Fibroblast of lung (primary cell): ENCODE measurements around the gene ARGLU1. TPM values are rescaled to one million over a fixed set of nuclear protein-coding genes. Genes with fewer than 3 reads are reported as not detected.

Experiments used
- DNase-seq, 2 donors: peaks; one replicate each; pipeline versions ENCODE4 v3.0.0 to v3.0.0-alpha.2; 2010; ENCODE audit warnings: low read depth in 2 of 2
- H2AFZ ChIP-seq: 2 replicates; pipeline ENCODE4 v1.5.1; 2012; ENCODE audit warnings: low read length, control low read depth, inconsistent platforms
- H3K27ac ChIP-seq: 2 replicates; pipeline ENCODE4 v1.5.1; 2011; ENCODE audit warnings: low read length, control low read depth; ENCODE audit not compliant: insufficient read depth
- H3K27me3 ChIP-seq: 2 replicates; pipeline ENCODE4 v1.5.1; 2011; ENCODE audit warnings: mild to moderate bottlenecking, low read length; ENCODE audit not compliant: control insufficient read depth, insufficient read depth
- H3K36me3 ChIP-seq: 2 replicates; pipeline ENCODE4 v1.5.1; 2011; ENCODE audit warnings: low read length; ENCODE audit not compliant: control insufficient read depth, insufficient read depth
- H3K4me1 ChIP-seq: 2 replicates; pipeline ENCODE4 v1.5.1; 2011; ENCODE audit warnings: low read length; ENCODE audit not compliant: control insufficient read depth, insufficient read depth; ENCODE audit errors: extremely low read depth
- H3K4me2 ChIP-seq: 2 replicates; pipeline ENCODE4 v1.5.1; 2011; ENCODE audit warnings: low read length, control low read depth; ENCODE audit not compliant: insufficient read depth; ENCODE audit errors: extremely low read depth
- H3K4me3 ChIP-seq, 4 experiments: fragments of 200-600 bp in 1 of 4; sonication (generic) in 1 of 4; replicated peaks in 1 of 4; 2 replicates each; pipeline ENCODE4 v1.5.1; 2011 to 2016; ENCODE audit warnings: low read length in 4 of 4, low read depth in 3 of 4, mild to moderate bottlenecking in 3 of 4, control low read depth in 2 of 4, inconsistent platforms in 1 of 4, mixed read lengths in 1 of 4; ENCODE audit not compliant: insufficient read depth in 1 of 4; ENCODE audit errors: control extremely low read depth in 1 of 4
- H3K79me2 ChIP-seq: 2 replicates; pipeline ENCODE4 v1.5.1; 2012; ENCODE audit warnings: mild to moderate bottlenecking, low read length, inconsistent platforms; ENCODE audit not compliant: control insufficient read depth, insufficient read depth
- H3K9ac ChIP-seq: 2 replicates; pipeline ENCODE4 v1.5.1; 2011; ENCODE audit warnings: mild to moderate bottlenecking, low read length, control low read depth; ENCODE audit not compliant: insufficient read depth
- H3K9me3 ChIP-seq: 2 replicates; pipeline ENCODE4 v1.5.1; 2012; ENCODE audit warnings: low read depth, low read length; ENCODE audit not compliant: control insufficient read depth, insufficient read depth
- H4K20me1 ChIP-seq: 2 replicates; pipeline ENCODE4 v1.5.1; 2011; ENCODE audit warnings: low read length; ENCODE audit not compliant: control insufficient read depth, insufficient read depth; ENCODE audit errors: extremely low read depth
- EZH2 ChIP-seq: IDR thresholded peaks from 2 replicates; pipeline ENCODE4 v1.5.1; 2012; ENCODE audit warnings: low read length, control low read depth, mild to moderate bottlenecking; ENCODE audit errors: missing control alignments
- polyA plus RNA-seq, 2 donors: library from polyadenylated mRNA; depleted of rRNA in 1 of 2; stranded (reverse) in 1 of 2; unstranded in 1 of 2; fragments of >200 nt; gene quantifications; 2 replicates each; pipeline ENCODE4 v1.2.1, GENCODE V29; 2011 to 2012; ENCODE audit warnings: missing spikeins in 1 of 2
- total RNA-seq: library from RNA; depleted of rRNA; stranded (reverse); fragments of >200 nt; gene quantifications from 2 replicates; pipeline ENCODE4 v1.2.1, GENCODE V29; 2014
- TF ChIP-seq, protein P1 (sequence below), 2 donors: IDR thresholded peaks in 1 of 2; conservative IDR thresholded peaks in 1 of 2; 1 replicate in 1 of 2; 2 replicates in 1 of 2; pipeline ENCODE4 v1.5.1; 2011 to 2012; ENCODE audit warnings: low read length in 2 of 2, control low read depth in 1 of 2, inconsistent platforms in 1 of 2, low read depth in 1 of 2, mild to moderate bottlenecking in 1 of 2

The ARGLU1 gene
- total and polyA plus RNA-seq, 2 donors (not counting 1 experiment from before 2014, with no cell fraction given), result 45.4 to 45.6 TPM

DNA sequence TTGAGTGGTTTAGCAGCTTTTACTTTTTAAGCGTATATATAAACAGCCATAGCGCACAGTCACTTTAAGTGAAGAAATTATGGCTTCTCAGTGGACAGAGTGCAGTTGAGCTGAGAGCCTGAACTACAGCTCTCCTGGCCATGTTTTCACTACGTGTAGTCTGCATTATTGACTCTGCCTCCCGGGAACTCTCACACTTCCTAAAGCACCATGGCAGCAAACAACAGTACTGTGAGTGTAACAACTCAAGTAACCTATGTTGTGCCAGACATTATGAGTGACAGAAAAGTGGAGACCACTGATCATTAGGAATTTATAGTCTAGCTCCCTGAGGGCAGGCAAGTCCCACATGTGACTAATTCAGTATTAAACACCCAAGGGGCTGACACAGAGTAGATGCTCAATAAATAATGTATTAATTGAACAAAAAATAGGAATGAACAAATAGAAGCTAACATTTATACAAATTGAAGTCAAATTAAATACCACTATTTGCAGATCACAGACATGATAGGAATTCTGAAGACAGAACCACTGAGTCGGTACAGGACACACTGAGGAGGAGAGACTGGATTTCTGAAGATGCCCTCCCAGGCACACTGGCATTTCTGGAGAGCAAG lies 52.2 kb downstream of the ARGLU1 start:
- no peak overlapping the region for H3K4me3 ChIP-seq
- H3K4me2 ChIP-seq, result no peak overlapping the region
- H3K9ac ChIP-seq, result no peak overlapping the region
- no peak for TF ChIP-seq EZH2
- TF ChIP-seq, protein P1, sequence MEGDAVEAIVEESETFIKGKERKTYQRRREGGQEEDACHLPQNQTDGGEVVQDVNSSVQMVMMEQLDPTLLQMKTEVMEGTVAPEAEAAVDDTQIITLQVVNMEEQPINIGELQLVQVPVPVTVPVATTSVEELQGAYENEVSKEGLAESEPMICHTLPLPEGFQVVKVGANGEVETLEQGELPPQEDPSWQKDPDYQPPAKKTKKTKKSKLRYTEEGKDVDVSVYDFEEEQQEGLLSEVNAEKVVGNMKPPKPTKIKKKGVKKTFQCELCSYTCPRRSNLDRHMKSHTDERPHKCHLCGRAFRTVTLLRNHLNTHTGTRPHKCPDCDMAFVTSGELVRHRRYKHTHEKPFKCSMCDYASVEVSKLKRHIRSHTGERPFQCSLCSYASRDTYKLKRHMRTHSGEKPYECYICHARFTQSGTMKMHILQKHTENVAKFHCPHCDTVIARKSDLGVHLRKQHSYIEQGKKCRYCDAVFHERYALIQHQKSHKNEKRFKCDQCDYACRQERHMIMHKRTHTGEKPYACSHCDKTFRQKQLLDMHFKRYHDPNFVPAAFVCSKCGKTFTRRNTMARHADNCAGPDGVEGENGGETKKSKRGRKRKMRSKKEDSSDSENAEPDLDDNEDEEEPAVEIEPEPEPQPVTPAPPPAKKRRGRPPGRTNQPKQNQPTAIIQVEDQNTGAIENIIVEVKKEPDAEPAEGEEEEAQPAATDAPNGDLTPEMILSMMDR (conservative IDR thresholded peaks at IDR 0.05 in 1 of 2, IDR thresholded peaks at IDR 0.05 in 1 of 2; ENCODE audit: low read depth in 1 of 2, low read length in 2 of 2), result no peak
- H3K79me2 ChIP-seq, result peaks cover 13% of the 10 kb centered on the region
- no peaks in the 10 kb centered on the region for H3K27me3 ChIP-seq
- H3K4me1 ChIP-seq, result no peaks in the 10 kb centered on the region
- H3K27ac ChIP-seq, result no peak overlapping the region
- H2AFZ ChIP-seq, result no peak overlapping the region
- H3K9me3 ChIP-seq, result no peaks in the 10 kb centered on the region
- peaks cover 2% of the 10 kb centered on the region for H3K36me3 ChIP-seq
- DNase-seq, result no peak
- H4K20me1 ChIP-seq, result no peaks in the 10 kb centered on the region

DNA sequence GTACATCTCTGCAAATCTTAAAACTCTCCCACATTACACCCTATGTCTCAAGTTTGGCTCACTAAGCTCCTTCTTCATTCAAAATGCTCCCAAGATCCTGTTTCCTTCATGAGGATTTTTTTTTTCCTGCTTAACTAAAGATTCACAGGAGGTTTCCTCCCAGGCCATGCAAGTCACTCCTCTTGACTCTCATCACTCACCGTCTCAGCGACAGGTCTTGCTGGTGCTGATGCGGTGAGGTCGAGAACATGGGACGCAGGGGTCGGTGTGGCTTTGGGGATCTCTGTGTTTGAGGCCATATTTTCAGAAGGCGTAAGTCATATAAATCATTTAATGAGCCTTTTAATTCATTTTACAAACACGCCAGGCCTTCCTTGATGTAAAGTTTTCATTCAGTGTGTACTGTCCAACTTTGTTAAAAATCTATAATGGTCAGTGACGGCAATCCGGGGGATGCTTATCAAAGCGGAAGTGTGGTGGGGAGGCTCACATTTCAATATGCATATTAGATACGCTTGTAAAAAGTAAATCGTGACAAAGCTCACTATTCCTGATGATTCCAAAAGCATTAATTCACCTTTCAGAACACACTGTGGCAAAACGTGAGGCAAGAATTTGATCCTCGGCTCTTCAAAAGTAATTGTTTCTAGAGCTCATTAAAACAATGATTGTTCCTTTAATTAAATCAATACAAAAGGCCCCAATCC lies 52.9 kb downstream of the ARGLU1 start:
- TF ChIP-seq, protein P1 (conservative IDR thresholded peaks at IDR 0.05 in 1 of 2, IDR thresholded peaks at IDR 0.05 in 1 of 2; ENCODE audit: low read depth in 1 of 2, low read length in 2 of 2), result no peak
- no peak for TF ChIP-seq EZH2
- Histone ChIP-seq H3K36me3 (peaks cover 4% of the 10 kb centered on the region), H3K27ac (no peak overlapping the region), H3K9ac (no peak overlapping the region), H3K9me3 (no peaks in the 10 kb centered on the region), H4K20me1 (no peaks in the 10 kb centered on the region), H3K4me3 (no peak overlapping the region), H3K27me3 (no peaks in the 10 kb centered on the region), H2AFZ (no peak overlapping the region), H3K4me1 (no peaks in the 10 kb centered on the region), H3K79me2 (peaks cover 13% of the 10 kb centered on the region), H3K4me2 (no peak overlapping the region)
- DNase-seq, result no peak

DNA sequence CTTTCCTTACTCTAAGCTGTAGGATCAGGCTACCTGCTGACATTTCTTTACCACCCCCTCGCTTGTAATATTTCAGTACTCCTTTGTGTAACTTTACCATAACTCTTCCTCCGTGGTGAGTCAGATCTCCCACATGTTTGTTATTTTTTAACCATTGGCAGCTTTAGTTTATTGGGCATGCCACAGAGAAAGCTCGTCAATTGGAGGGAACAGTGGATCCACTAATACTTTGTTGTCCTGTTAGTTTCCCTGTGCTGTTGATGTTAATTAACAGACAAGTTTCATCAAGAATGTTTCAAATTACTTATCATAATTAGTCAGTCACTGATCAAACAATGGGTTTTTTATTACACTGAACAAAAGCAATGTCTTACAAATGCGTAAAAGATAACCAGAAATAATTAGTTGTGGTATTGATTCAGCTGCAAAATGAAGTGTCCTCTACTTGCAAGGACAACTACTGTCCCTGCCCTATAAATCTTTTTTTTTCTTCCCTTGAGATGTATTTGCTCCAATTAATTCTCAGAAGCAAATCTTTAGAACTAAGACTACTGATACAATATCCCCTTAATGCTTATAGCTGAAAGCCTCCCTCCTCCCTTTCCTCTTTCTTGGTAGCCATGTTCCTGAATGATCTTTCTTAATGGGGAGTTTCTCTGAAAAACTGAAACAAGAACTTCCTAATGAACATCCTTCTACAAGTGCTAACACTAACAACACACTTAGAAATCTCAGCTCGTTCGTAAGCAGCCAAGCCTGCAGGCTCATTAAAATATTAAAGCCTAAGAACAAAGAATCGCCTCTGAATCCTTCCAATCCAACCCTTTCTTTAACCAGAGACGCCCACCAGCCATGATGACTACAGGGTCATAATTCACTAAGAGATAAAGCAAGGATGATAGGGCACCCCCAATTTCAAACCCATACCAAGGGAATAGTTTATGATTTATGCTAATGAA lies 54.6 kb downstream of the ARGLU1 start:
- Histone ChIP-seq H3K9me3 (no peaks in the 10 kb centered on the region), H2AFZ (no peak overlapping the region), H3K27me3 (no peaks in the 10 kb centered on the region), H3K4me2 (no peak overlapping the region), H3K4me3 (no peak overlapping the region), H4K20me1 (no peaks in the 10 kb centered on the region), H3K36me3 (peaks cover 4% of the 10 kb centered on the region), H3K27ac (no peak overlapping the region), H3K9ac (no peak overlapping the region), H3K4me1 (no peaks in the 10 kb centered on the region), H3K79me2 (peaks cover 8% of the 10 kb centered on the region)
- TF ChIP-seq, protein P1 (conservative IDR thresholded peaks at IDR 0.05 in 1 of 2, IDR thresholded peaks at IDR 0.05 in 1 of 2; ENCODE audit: low read depth in 1 of 2, low read length in 2 of 2), result no peak
- TF ChIP-seq EZH2, result no peak
- peak; percentile 54 to 81 for DNase-seq
